Right lobe of liver (tissue), 6 donors: ENCODE data around the gene SERPIND1. TPM values are rescaled to one million over a fixed set of nuclear protein-coding genes. Genes with fewer than 3 reads are reported as not detected.
A peak's percentile ranks its signal among the peaks of the same experiment; 100 is the strongest.

Experiments used
- ATAC-seq, 4 donors: fragments of 200-7000 bp; cut with Tn5 transposase; one replicate each; pipeline ENCODE4 v1.9.1; 2020; ENCODE audit warnings: mild to moderate bottlenecking in 4 of 4, moderate library complexity in 4 of 4
- DNase-seq, 3 donors: peaks; one replicate each; pipeline ENCODE4 v3.0.0-alpha.2; 2020
- H3K27ac ChIP-seq, 3 donors: fragments of 200-600 bp; one replicate each; pipeline ENCODE4 v1.8.0; 2022
- H3K27me3 ChIP-seq, 2 donors: fragments of 200-600 bp; one replicate each; pipeline ENCODE4 v1.8.0; 2022
- H3K36me3 ChIP-seq, 4 donors: fragments of 200-600 bp; sonication (generic) in 1 of 4; one replicate each; pipeline versions ENCODE4 v1.5.1 to v1.8.0; 2017 to 2022; ENCODE audit warnings: control low read depth in 1 of 4
- H3K4me1 ChIP-seq, 4 donors: fragments of 200-600 bp; sonication (generic) in 1 of 4; one replicate each; pipeline versions ENCODE4 v1.5.1 to v1.8.0; 2017 to 2022; ENCODE audit warnings: control low read depth in 1 of 4
- H3K4me3 ChIP-seq, 3 donors: fragments of 200-600 bp; one replicate each; pipeline ENCODE4 v1.8.0; 2022
- H3K9me3 ChIP-seq, 4 donors: fragments of 200-600 bp; sonication (generic) in 1 of 4; one replicate each; pipeline versions ENCODE4 v1.5.1 to v1.8.0; 2017 to 2022; ENCODE audit warnings: control low read depth in 1 of 4
- POLR2A ChIP-seq: fragments of 450-650 bp; IDR thresholded peaks from one replicate; pipeline ENCODE4 v1.6.1; 2017; ENCODE audit warnings: antibody characterized with exemption, mild to moderate bottlenecking
- WGBS: methylation state at CpG from one replicate; pipeline ENCODE4 v1.1.6; 2018; ENCODE audit warnings: low coverage, low lambda C conversion rate; ENCODE audit not compliant: insufficient coverage; ENCODE audit errors: missing lambda C conversion rate; 5-methylcytosine and 5-hydroxymethylcytosine counted together
- intact Hi-C, 2 donors: fragments of 100-400 bp; cut with DNase I; formaldehyde crosslinking; loops; one replicate each; pipeline versions ENCODE4 v1.11.2 to v1.14.1; 2022
- total RNA-seq, 6 experiments: library from RNA; depleted of rRNA in 2 of 6; stranded (reverse); fragments of >200 nt in 2 of 6; fragmentation: NEBNext Ultra II Directional in 3 of 6; extraction: Animal tissue kit (Norgen Biotek cat#: 25700) in 3 of 6; gene quantifications; one replicate each; pipeline versions ENCODE4 v1.1.0 to v1.2.4, GENCODE V29; 2016 to 2023
- TF ChIP-seq, protein P1 (sequence below), 4 donors: fragments of 200-600 bp in 3 of 4; fragments of 450-650 bp in 1 of 4; IDR thresholded peaks; one replicate each; pipeline versions ENCODE4 v1.5.1 to v1.8.0; 2016 to 2022; ENCODE audit warnings: antibody characterized with exemption in 4 of 4, mild to moderate bottlenecking in 2 of 4
- donor health status: DM: no; HTN: yes; CAD: no.
- donor health status: DM: no; HTN: no; CAD: no.
- donor health status: DM: no; HTN: no; CAD: no.
- donor health status: DM: no; HTN: yes; CAD: no.
- donor health status: DM: no; HTN: yes; CAD: no.

Gene SERPIND1
- total RNA-seq, 6 experiments from 2014 or later: 49.7 to 615 (median 331) TPM

DNA sequence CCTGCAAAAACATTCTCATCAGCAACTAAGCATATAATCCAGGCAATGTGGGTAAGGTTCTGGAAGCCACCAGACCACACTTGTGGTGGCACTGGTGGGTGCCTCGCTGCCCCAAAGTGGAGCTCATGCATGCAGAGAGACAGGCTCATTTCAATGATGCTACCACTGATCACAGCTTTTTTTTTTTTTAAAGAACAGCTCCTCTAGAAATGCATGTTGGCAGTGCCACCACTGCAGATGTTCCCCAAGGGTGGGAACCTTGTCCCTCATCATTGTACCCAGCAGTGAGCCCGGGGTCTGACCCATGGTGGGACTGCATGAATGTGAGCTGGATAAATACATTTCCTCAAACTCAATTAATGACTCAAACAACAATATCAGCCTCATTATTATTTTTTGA, 31.1 kb upstream of the SERPIND1 start:
- Histone ChIP-seq H3K4me1 (no peaks in the 10 kb centered on the region), H3K9me3 (no peaks in the 10 kb centered on the region), H3K36me3 (peaks cover 0 to 32% (median 13%) of the 10 kb centered on the region in 4 donors), H3K27ac (no peak overlapping the region), H3K27me3 (no peaks in the 10 kb centered on the region), H3K4me3 (no peak overlapping the region)
- ATAC-seq: no peak
- intact Hi-C loops: loop anchor here in 1 of 2 donors (10.0 kb wide), 1 partner anchor 128 kb away; no protein-coding TSS in a partner anchor
- no peak for DNase-seq
- 71% methylated on average over 1 of the region's 2 CpGs for WGBS
- no peak for TF ChIP-seq POLR2A
- TF ChIP-seq, protein P1, sequence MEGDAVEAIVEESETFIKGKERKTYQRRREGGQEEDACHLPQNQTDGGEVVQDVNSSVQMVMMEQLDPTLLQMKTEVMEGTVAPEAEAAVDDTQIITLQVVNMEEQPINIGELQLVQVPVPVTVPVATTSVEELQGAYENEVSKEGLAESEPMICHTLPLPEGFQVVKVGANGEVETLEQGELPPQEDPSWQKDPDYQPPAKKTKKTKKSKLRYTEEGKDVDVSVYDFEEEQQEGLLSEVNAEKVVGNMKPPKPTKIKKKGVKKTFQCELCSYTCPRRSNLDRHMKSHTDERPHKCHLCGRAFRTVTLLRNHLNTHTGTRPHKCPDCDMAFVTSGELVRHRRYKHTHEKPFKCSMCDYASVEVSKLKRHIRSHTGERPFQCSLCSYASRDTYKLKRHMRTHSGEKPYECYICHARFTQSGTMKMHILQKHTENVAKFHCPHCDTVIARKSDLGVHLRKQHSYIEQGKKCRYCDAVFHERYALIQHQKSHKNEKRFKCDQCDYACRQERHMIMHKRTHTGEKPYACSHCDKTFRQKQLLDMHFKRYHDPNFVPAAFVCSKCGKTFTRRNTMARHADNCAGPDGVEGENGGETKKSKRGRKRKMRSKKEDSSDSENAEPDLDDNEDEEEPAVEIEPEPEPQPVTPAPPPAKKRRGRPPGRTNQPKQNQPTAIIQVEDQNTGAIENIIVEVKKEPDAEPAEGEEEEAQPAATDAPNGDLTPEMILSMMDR (IDR thresholded peaks at IDR 0.05): no peak

- no peaks in the 10 kb centered on the region for H3K4me1 ChIP-seq
- no peak overlapping the region for H3K4me3 ChIP-seq
- no peak for TF ChIP-seq POLR2A
- WGBS: 94% methylated on average over 15 of the region's 15 CpGs
- H3K9me3 ChIP-seq: no peaks in the 10 kb centered on the region
- H3K27me3 ChIP-seq: no peaks in the 10 kb centered on the region
- intact Hi-C loops: loop anchor here in 1 of 2 donors (10.0 kb wide), 1 partner anchor 130 kb away; no protein-coding TSS in a partner anchor
- peaks cover 0 to 32% (median 14%) of the 10 kb centered on the region in 4 donors for H3K36me3 ChIP-seq
- no peak for DNase-seq
- ATAC-seq: no peak
- H3K27ac ChIP-seq: no peak overlapping the region
Observed at GRCh38 chr22:20744456-20744855, 29.5 kb upstream of the SERPIND1 start.

GRCh38 chr22:20745119-20745518, 28.8 kb upstream of the SERPIND1 start:
- H3K9me3 ChIP-seq: no peaks in the 10 kb centered on the region
- ATAC-seq: no peak
- WGBS: 84% methylated on average over 3 of the region's 3 CpGs
- H3K27ac ChIP-seq: no peak overlapping the region
- peak in 1 of 3 donors; percentile 15 for DNase-seq
- H3K27me3 ChIP-seq: no peaks in the 10 kb centered on the region
- no peak overlapping the region for H3K4me3 ChIP-seq
- intact Hi-C loops: loop anchor here in 1 of 2 donors (10.0 kb wide), 1 partner anchor 130 kb away; no protein-coding TSS in a partner anchor
- peaks cover 0 to 38% (median 16%) of the 10 kb centered on the region in 4 donors for H3K36me3 ChIP-seq
- no peaks in the 10 kb centered on the region for H3K4me1 ChIP-seq
- TF ChIP-seq POLR2A: no peak
- TF ChIP-seq, protein P1 (IDR thresholded peaks at IDR 0.05): no peak

DNA sequence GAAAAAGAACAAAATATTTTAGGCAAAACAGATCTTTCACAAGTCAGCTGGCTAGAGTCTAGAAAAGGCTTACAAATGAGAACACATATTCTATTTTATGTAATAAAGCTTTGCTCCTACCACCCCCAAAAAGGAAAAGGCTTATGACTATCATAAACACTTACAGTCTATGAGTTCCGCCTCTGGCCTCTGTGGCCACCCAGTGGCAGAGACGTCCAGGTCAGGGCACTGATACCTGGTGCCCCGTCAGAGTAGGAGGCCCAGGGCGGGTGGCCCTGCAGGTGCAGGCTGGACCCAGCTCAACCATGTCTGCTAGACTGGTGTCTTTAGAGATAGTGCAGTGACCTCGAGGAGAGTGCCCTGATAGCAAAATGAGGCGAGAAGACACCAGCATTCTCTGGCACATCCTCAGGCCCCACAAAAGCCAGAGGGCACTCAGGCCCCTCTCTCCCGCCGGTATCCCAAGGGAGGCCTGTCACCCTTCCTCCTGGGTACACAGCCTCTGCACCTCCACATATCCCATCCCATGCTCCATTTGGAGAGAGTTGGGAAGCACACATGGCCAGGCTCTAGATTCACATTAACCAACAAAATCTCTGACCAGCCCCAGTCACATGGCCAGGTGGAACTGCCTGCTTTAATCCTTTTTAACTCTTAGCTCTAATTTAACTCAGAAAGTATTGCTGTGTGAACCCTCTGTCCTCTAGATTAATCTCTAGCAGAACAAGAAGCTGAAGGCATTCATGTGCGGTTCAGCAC, 27.3 kb upstream of the SERPIND1 start:
- H3K9me3 ChIP-seq: no peaks in the 10 kb centered on the region
- peaks cover 0 to 41% (median 16%) of the 10 kb centered on the region in 4 donors for H3K36me3 ChIP-seq
- no peaks in the 10 kb centered on the region for H3K27me3 ChIP-seq
- H3K27ac ChIP-seq: no peak overlapping the region
- 73% methylated on average over 4 of the region's 9 CpGs for WGBS
- ATAC-seq: peak in 1 of 4 donors; percentile 14
- no peak overlapping the region for H3K4me3 ChIP-seq
- intact Hi-C loops: loop anchor here in 1 of 2 donors (10.0 kb wide), 1 partner anchor 132 kb away; no protein-coding TSS in a partner anchor
- DNase-seq: peak in 1 of 3 donors; percentile 15
- H3K4me1 ChIP-seq: no peaks in the 10 kb centered on the region
- TF ChIP-seq, protein P1 (IDR thresholded peaks at IDR 0.05): no peak
- TF ChIP-seq POLR2A: no peak

DNA sequence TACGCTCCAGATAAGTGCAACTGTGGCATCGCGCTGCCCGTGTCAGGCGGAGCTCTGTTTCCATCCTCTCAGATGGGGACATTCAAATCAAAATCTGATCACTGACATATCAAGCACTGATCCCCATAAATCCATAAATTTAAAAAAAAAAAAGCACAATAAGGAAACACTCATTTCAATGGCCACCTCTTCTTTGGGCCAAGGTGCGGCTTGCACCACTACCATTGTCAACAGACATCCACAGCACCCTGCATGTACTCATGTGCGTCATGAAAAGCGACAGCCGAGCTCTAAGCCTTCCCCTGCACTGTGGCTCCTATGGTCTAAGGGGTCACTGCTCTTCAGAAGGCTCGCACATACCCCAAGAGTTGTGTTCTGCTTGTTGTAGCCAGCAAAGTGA, 26.7 kb upstream of the SERPIND1 start:
- DNase-seq (peak in 1 of 3 donors; percentile 21), ATAC-seq (no peak)
- intact Hi-C loops: loop anchor here in 1 of 2 donors (10.0 kb wide), 1 partner anchor 132 kb away; no protein-coding TSS in a partner anchor
- no peaks in the 10 kb centered on the region for H3K9me3 ChIP-seq
- H3K27me3 ChIP-seq: no peaks in the 10 kb centered on the region
- H3K4me1 ChIP-seq: no peaks in the 10 kb centered on the region
- no peak for TF ChIP-seq POLR2A
- TF ChIP-seq, protein P1 (IDR thresholded peaks at IDR 0.05): no peak
- H3K27ac ChIP-seq: no peak overlapping the region
- H3K4me3 ChIP-seq: no peak overlapping the region
- WGBS: 97% methylated on average over 9 of the region's 10 CpGs
- peaks cover 0 to 40% (median 16%) of the 10 kb centered on the region in 4 donors for H3K36me3 ChIP-seq
